GM21447 (cell line): ENCODE measurements around the gene RBM20.

Experiments used
- ATAC-seq: cut with Tn5 transposase; IDR thresholded peaks from one replicate; pipeline ENCODE4 v1.9.1; 2021; ENCODE audit not compliant: unreplicated experiment

RBM20 gene

DNA sequence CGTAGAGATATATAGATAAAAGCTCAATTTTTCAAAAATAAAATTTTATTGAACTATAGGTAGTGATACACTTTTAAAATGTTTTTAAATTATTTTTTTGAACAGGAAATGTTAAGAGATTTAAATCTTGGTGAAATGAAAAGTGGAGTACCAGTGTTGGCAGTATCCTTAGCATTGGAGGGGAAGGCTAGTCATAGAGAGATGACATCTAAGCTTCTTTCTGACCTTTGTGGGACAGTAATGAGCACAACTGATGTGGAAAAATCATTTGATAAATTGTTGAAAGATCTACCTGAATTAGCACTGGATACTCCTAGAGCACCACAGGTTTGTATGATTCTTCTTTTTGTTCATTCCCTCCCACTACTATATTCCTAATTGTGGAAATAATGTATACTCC lies 243.4 kb downstream of the RBM20 start:
- ATAC-seq: no peak
